ENCODE data around the gene IER5L. TPM values are rescaled to one million over a fixed set of nuclear protein-coding genes. Genes with fewer than 3 reads are reported as not detected.
A peak's percentile ranks its signal among the peaks of the same experiment; 100 is the strongest.
"Not testable (repeated sequence)": the region's sequence is repeated elsewhere in the genome, so short reads cannot be mapped to it uniquely, and the experiment has no call there.

IER5L gene
- total RNA-seq, 2 experiments from 2014 or later, result 3.7 to 4.1 TPM

DNA sequence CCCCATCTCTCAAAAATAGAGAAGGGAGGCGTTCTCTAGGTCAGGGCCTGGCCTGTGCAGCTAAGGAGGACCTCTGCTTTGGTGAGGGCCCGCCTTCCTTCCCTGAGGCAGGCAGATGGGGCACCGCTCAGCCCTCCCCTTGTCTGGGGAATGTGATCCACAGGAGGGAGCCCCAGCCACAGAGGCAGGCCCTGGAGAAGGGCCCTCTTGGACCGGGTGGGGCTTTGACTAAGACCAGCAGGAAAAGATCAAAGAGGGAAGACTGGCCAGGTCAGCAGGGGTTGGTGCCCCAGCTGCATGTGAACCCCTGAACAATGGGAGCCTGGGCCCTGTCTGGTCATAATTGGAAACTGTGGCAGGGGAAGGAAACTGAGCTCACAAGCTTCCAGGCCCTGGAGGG is 45.0 kb downstream of the IER5L start:
- ATAC-seq, result no peak
- no peak for DNase-seq
- intact Hi-C loops (cut with micrococcal nuclease), result no loop called here
- Mint-ChIP-seq H3K27ac (no peak overlapping the region), H3K4me1 (ENCODE audit: low read depth) (peaks cover 7% of the 10 kb centered on the region), H3K36me3 (ENCODE audit: low read depth) (peaks cover 19% of the 10 kb centered on the region), H3K27me3 (no peaks in the 10 kb centered on the region), H3K9me3 (no peaks in the 10 kb centered on the region), H3K4me3 (no peak overlapping the region)
- ChIA-PET POLR2A (no interaction called here), CTCF (interaction anchor here (1.1 to 3.9 kb wide), 7 partner anchors 8 to 596 kb away, joined by 3 to 116 read pairs (median 14); partner anchors contain the start of gene PTPA)
- TF ChIP-seq, protein P1, sequence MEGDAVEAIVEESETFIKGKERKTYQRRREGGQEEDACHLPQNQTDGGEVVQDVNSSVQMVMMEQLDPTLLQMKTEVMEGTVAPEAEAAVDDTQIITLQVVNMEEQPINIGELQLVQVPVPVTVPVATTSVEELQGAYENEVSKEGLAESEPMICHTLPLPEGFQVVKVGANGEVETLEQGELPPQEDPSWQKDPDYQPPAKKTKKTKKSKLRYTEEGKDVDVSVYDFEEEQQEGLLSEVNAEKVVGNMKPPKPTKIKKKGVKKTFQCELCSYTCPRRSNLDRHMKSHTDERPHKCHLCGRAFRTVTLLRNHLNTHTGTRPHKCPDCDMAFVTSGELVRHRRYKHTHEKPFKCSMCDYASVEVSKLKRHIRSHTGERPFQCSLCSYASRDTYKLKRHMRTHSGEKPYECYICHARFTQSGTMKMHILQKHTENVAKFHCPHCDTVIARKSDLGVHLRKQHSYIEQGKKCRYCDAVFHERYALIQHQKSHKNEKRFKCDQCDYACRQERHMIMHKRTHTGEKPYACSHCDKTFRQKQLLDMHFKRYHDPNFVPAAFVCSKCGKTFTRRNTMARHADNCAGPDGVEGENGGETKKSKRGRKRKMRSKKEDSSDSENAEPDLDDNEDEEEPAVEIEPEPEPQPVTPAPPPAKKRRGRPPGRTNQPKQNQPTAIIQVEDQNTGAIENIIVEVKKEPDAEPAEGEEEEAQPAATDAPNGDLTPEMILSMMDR (IDR thresholded peaks at IDR 0.05), result no peak

DNA sequence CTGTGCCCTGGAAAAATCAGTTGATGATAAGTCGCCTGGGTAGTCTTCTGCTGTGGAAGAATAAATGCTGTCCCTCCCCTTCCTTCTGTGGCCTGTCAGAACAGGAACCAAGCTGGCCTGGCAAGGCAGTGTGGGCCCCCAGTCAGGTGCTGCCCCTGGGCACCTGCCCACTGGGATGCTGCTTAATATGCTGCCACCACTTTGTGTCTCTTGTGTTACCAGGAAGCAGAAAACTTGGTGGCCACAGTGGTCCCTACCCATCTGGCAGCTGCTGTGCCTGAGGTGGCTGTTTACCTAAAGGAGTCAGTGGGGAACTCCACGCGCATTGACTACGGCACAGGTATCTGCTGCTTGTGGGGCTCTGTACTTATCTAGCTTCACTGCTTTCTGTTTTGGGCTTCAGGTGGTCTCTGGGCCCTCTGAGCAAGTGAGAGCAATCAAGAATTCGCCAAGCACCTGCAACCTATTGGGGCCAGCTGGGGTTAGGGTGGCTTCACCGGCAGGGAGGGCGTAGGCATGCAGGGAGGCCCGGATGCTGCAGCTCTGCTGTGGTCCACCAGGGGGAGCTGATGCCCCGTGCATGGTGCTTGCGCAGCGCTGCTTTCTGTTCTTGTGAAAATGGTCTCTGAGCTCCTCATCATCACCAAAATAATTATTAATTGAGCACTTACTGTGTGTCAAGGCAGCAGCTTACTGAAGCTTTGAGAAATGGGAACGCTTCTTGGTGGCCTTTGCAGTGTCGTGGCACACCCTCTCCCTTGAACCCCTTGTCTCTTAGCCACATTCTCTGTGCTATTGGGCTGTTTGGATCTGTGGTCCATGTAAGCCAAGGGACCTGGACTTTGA is 46.5 kb downstream of the IER5L start:
- ChIA-PET POLR2A (interaction anchor here (0.7 to 1.3 kb wide), 3 partner anchors 18 to 489 kb away, joined by 3 to 4 read pairs (median 3); no protein-coding TSS in a partner anchor), CTCF (interaction anchor here (0.6 to 3.9 kb wide), 66 partner anchors 9 to 659 kb away, joined by 3 to 116 read pairs (median 4); partner anchors contain the start of genes C9orf50, DOLPP1, MIGA2 and NTMT1)
- peak; percentile 100 for ATAC-seq
- intact Hi-C loops (cut with micrococcal nuclease), result no loop called here
- Mint-ChIP-seq H3K4me3 (no peak overlapping the region), H3K27me3 (no peaks in the 10 kb centered on the region), H3K4me1 (ENCODE audit: low read depth) (peaks cover 7% of the 10 kb centered on the region), H3K36me3 (ENCODE audit: low read depth) (peaks cover 13% of the 10 kb centered on the region), H3K27ac (no peak overlapping the region), H3K9me3 (no peaks in the 10 kb centered on the region)
- TF ChIP-seq, protein P1 (IDR thresholded peaks at IDR 0.05), result peak; percentile 98
- DNase-seq, result peak; percentile 89

DNA sequence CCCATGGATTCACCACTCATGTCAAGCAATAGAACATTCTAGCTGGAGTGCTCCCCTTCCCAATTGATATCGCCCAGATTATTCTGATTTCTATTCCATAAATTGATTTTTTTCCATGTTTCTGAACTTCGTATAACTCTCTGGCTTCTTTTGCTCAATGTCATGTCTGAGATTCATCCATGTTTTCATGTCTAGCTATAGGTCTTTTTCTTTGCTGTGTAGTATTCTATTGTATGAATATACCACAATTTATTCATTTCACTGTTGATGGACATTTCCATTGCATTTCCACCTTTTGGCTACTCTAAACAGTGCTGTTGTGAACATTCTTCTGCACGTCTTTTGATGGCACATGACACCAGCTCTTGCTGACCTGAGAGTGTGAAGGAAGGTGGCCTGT is 47.3 kb downstream of the IER5L start:
- POLR2A ChIA-PET, result interaction anchor here (1.2 to 1.3 kb wide), 2 partner anchors 17 to 43 kb away, joined by 3 to 4 read pairs; no protein-coding TSS in a partner anchor
- TF ChIP-seq, protein P1 (IDR thresholded peaks at IDR 0.05), result no peak
- Mint-ChIP-seq H3K4me1 (ENCODE audit: low read depth) (peaks cover 7% of the 10 kb centered on the region), H3K27me3 (no peaks in the 10 kb centered on the region), H3K9me3 (no peaks in the 10 kb centered on the region), H3K4me3 (no peak overlapping the region), H3K27ac (no peak overlapping the region), H3K36me3 (ENCODE audit: low read depth) (peaks cover 16% of the 10 kb centered on the region)
- intact Hi-C loops (cut with micrococcal nuclease), result no loop called here
- ATAC-seq (no peak), DNase-seq (no peak)
- CTCF ChIA-PET, result interaction anchor here (0.7 to 3.9 kb wide), 23 partner anchors 10 to 656 kb away, joined by 3 to 116 read pairs (median 6); partner anchors contain the start of genes C9orf50, DOLPP1, NTMT1 and PTPA

DNA sequence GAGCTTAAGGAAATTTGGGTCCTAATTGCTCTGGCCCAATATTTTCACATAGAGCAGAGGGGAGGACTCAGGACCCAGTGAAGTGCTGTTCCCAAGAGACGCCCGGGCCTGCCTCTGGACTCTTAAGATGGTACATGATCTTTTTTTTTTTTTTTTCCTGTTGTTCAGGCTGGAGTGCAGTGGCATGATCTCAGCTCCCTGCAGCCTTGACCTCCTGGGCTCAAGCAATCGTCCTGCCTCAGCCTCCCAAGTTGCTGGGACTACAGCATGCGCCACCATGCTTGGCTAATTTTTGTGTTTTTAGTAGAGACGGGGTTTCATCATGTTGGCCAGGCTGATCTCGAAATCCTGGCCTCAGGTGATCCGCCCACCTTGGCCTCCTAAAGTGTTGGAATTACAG is 47.8 kb downstream of the IER5L start:
- intact Hi-C loops (cut with micrococcal nuclease); H3K27ac Mint-ChIP-seq; ATAC-seq; H3K4me1 Mint-ChIP-seq (ENCODE audit: low read depth); H3K9me3 Mint-ChIP-seq; H3K4me3 Mint-ChIP-seq; H3K27me3 Mint-ChIP-seq; DNase-seq: not testable (repeated sequence)
- CTCF ChIA-PET, result interaction anchor here (0.7 to 3.9 kb wide), 12 partner anchors 11 to 657 kb away, joined by 3 to 116 read pairs (median 12); partner anchors contain the start of genes C9orf50, DOLPP1, NTMT1 and PTPA
- POLR2A ChIA-PET, result interaction anchor here (1.0 to 1.2 kb wide), 2 partner anchors 10 to 44 kb away, joined by 3 to 4 read pairs; no protein-coding TSS in a partner anchor
- peaks cover 16% of the 10 kb centered on the region for H3K36me3 Mint-ChIP-seq (ENCODE audit: low read depth)

DNA sequence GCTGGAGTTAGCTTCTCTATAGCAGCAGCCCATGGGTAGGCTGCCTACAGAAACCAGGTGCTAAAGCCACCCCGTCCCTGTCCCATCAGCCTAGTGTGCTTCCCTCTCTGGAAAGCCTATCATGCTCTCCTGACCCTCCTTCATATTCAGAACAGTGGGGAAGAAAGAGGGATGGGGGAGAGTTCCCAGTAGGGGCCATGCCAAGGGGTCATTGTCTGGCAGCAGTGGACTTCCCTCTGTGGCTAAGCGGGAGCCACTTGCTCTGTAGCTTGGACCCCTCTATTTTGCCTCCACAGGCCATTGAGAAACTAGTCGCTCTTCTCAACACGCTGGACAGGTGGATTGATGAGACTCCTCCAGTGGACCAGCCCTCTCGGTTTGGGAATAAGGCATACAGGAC is 49.4 kb downstream of the IER5L start:
- H3K9me3 Mint-ChIP-seq, result no peaks in the 10 kb centered on the region
- H3K4me3 Mint-ChIP-seq, result no peak overlapping the region
- peaks cover 19% of the 10 kb centered on the region for H3K36me3 Mint-ChIP-seq (ENCODE audit: low read depth)
- no peaks in the 10 kb centered on the region for H3K27me3 Mint-ChIP-seq
- ChIA-PET POLR2A (no interaction called here), CTCF (interaction anchor here (1.3 to 3.3 kb wide), 2 partner anchors 11 to 45 kb away, joined by 4 to 19 read pairs; no protein-coding TSS in a partner anchor)
- DNase-seq, result no peak
- intact Hi-C loops (cut with micrococcal nuclease), result no loop called here
- no peak overlapping the region for H3K27ac Mint-ChIP-seq
- ATAC-seq, result no peak
- peaks cover 7% of the 10 kb centered on the region for H3K4me1 Mint-ChIP-seq (ENCODE audit: low read depth)
- TF ChIP-seq, protein P1 (IDR thresholded peaks at IDR 0.05), result no peak

All from activated CD8-positive, alpha-beta T cell treated with anti-CD3 and anti-CD28 coated beads for 36 hours (primary cell).